Endodermal cell (in vitro differentiated cells): ENCODE data around the gene P2RY8. TPM values are rescaled to one million over a fixed set of nuclear protein-coding genes. Genes with fewer than 3 reads are reported as not detected.
"Not testable (repeated sequence)": the region's sequence is repeated elsewhere in the genome, so short reads cannot be mapped to it uniquely, and the experiment has no call there.

Source experiments
- DNase-seq: peaks from one replicate; pipeline ENCODE4 v3.0.0-alpha.2; 2017
- H3K27ac ChIP-seq: 2 replicates; pipeline ENCODE4 v1.5.1; 2013; ENCODE audit warnings: mild to moderate bottlenecking, low read depth, low read length, moderate library complexity
- H3K27me3 ChIP-seq: 2 replicates; pipeline ENCODE4 v1.6.1; 2013; ENCODE audit warnings: mild to moderate bottlenecking, low read length, moderate library complexity; ENCODE audit not compliant: insufficient read depth, control insufficient read depth, poor library complexity, severe bottlenecking
- H3K36me3 ChIP-seq: 2 replicates; pipeline ENCODE4 v1.7.0; 2013; ENCODE audit warnings: mild to moderate bottlenecking, low read length, moderate library complexity; ENCODE audit not compliant: control insufficient read depth, insufficient read depth
- H3K4me1 ChIP-seq: one replicate; pipeline ENCODE4 v1.7.0; 2013; ENCODE audit warnings: low read length; ENCODE audit not compliant: control insufficient read depth, insufficient read depth
- H3K4me3 ChIP-seq: 2 replicates; pipeline ENCODE4 v1.5.1; 2013; ENCODE audit warnings: mild to moderate bottlenecking, low read length, moderate library complexity
- H3K9ac ChIP-seq: 2 replicates; pipeline ENCODE4 v1.6.1; 2013; ENCODE audit warnings: mild to moderate bottlenecking, low read length, moderate library complexity; ENCODE audit not compliant: poor library complexity, severe bottlenecking; ENCODE audit errors: extremely low read depth
- H3K9me3 ChIP-seq: 2 replicates; pipeline ENCODE4 v1.6.1; 2013; ENCODE audit warnings: mild to moderate bottlenecking, low read length, moderate library complexity; ENCODE audit not compliant: control insufficient read depth
- H3K27ac Mint-ChIP-seq: 2 replicates; pipeline ENCODE4 v1.8.0; 2020; ENCODE audit warnings: mixed read lengths
- H3K27me3 Mint-ChIP-seq: 2 replicates; pipeline ENCODE4 v1.8.0; 2021; ENCODE audit warnings: mild to moderate bottlenecking, mixed read lengths; ENCODE audit not compliant: insufficient read depth
- H3K36me3 Mint-ChIP-seq: 2 replicates; pipeline ENCODE4 v1.8.0; 2020; ENCODE audit warnings: low read depth, mixed read lengths
- H3K4me1 Mint-ChIP-seq: 2 replicates; pipeline ENCODE4 v1.8.0; 2020; ENCODE audit warnings: mixed read lengths
- H3K4me3 Mint-ChIP-seq: 2 replicates; pipeline ENCODE4 v1.8.0; 2020; ENCODE audit warnings: mild to moderate bottlenecking, moderate library complexity, mixed read lengths
- H3K9me3 Mint-ChIP-seq: 2 replicates; pipeline ENCODE4 v1.8.0; 2020; ENCODE audit warnings: mild to moderate bottlenecking, mixed read lengths
- WGBS, 2 experiments: methylation state at CpG; one replicate each; pipeline versions ENCODE4 v1.1.5 to v1.1.7; 2013; ENCODE audit warnings: missing lambda C conversion rate in 2 of 2, mixed read lengths in 1 of 2; ENCODE audit not compliant: insufficient coverage in 1 of 2, insufficient read length in 1 of 2; 5-methylcytosine and 5-hydroxymethylcytosine counted together
- total RNA-seq, 2 donors: library from RNA; stranded (reverse); fragmentation: NEBNext Ultra II Directional in 1 of 2; extraction: Animal tissue kit (Norgen Biotek cat#: 25700) in 1 of 2; gene quantifications; 2 replicates in 1 of 2; 3 replicates in 1 of 2; pipeline ENCODE4 v1.2.1, GENCODE V29; 2021
- TF ChIP-seq, protein P1 (sequence below): fragments of 200-600 bp; sonication (generic); conservative IDR thresholded peaks from 2 replicates; pipeline ENCODE4 v1.5.0; 2021; ENCODE audit warnings: antibody characterized with exemption, mild to moderate bottlenecking

P2RY8 gene
- total RNA-seq, 2 donors from 2014 or later = not detected

GRCh38 chrX:1475481-1475880 lies 61.5 kb downstream of the P2RY8 start:
- peaks cover 11% of the 10 kb centered on the region for H3K9me3 ChIP-seq
- H3K9ac ChIP-seq = no peak overlapping the region
- Mint-ChIP-seq H3K27me3 (peaks cover 6% of the 10 kb centered on the region), H3K9me3 (peaks cover 17% of the 10 kb centered on the region), H3K4me1 (no peaks in the 10 kb centered on the region), H3K4me3 (no peak overlapping the region), H3K27ac (no peak overlapping the region), H3K36me3 (no peaks in the 10 kb centered on the region)
- 74 to 93% methylated on average over 3 to 4 of the region's 4 CpGs for WGBS, 2 experiments
- H3K36me3 ChIP-seq = no peaks in the 10 kb centered on the region
- DNase-seq = no peak
- H3K4me1 ChIP-seq = no peaks in the 10 kb centered on the region
- TF ChIP-seq, protein P1, sequence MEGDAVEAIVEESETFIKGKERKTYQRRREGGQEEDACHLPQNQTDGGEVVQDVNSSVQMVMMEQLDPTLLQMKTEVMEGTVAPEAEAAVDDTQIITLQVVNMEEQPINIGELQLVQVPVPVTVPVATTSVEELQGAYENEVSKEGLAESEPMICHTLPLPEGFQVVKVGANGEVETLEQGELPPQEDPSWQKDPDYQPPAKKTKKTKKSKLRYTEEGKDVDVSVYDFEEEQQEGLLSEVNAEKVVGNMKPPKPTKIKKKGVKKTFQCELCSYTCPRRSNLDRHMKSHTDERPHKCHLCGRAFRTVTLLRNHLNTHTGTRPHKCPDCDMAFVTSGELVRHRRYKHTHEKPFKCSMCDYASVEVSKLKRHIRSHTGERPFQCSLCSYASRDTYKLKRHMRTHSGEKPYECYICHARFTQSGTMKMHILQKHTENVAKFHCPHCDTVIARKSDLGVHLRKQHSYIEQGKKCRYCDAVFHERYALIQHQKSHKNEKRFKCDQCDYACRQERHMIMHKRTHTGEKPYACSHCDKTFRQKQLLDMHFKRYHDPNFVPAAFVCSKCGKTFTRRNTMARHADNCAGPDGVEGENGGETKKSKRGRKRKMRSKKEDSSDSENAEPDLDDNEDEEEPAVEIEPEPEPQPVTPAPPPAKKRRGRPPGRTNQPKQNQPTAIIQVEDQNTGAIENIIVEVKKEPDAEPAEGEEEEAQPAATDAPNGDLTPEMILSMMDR = no peak
- no peak overlapping the region for H3K4me3 ChIP-seq
- H3K27ac ChIP-seq = no peak overlapping the region
- no peaks in the 10 kb centered on the region for H3K27me3 ChIP-seq

GRCh38 chrX:1474593-1474992 lies 62.4 kb downstream of the P2RY8 start:
- not testable (repeated sequence) for H3K4me3 Mint-ChIP-seq, DNase-seq, H3K9me3 ChIP-seq, H3K4me3 ChIP-seq, H3K36me3 ChIP-seq, H3K36me3 Mint-ChIP-seq, H3K4me1 Mint-ChIP-seq, H3K27ac ChIP-seq, H3K4me1 ChIP-seq, H3K9ac ChIP-seq, H3K27me3 Mint-ChIP-seq, H3K27me3 ChIP-seq, H3K9me3 Mint-ChIP-seq, H3K27ac Mint-ChIP-seq
- WGBS, 2 experiments = 74 to 85% methylated on average over 2 of the region's 2 CpGs

DNA sequence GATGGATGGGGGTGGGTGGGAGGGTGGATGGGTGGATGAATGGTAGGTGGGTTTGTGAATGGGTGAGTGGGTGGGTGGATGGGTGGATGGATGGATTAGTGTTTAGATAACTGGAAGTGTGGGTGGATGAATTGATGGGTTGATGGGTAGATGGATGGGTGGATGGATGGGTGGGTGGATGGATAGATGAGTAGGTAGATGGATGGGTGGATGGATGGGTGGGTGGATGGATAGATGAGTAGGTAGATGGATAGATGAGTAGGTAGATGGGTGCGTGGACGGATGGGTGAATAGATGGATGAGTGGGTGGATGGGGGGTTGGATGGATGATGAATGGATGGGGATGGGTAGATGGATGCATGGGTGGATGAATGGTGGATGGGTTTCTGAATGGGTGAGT lies 64.0 kb downstream of the P2RY8 start:
- H3K4me3 ChIP-seq = no peak overlapping the region
- H3K9ac ChIP-seq = no peak overlapping the region
- H3K4me1 ChIP-seq = no peaks in the 10 kb centered on the region
- Mint-ChIP-seq H3K27me3 (peaks cover 4% of the 10 kb centered on the region), H3K9me3 (no peaks in the 10 kb centered on the region), H3K36me3 (no peaks in the 10 kb centered on the region), H3K4me1 (no peaks in the 10 kb centered on the region), H3K27ac (no peak overlapping the region), H3K4me3 (no peak overlapping the region)
- 74 to 82% methylated on average over 2 of the region's 2 CpGs for WGBS, 2 experiments
- TF ChIP-seq, protein P1 = no peak
- peaks cover 3% of the 10 kb centered on the region for H3K27me3 ChIP-seq
- H3K9me3 ChIP-seq = no peaks in the 10 kb centered on the region
- no peaks in the 10 kb centered on the region for H3K36me3 ChIP-seq
- no peak for DNase-seq
- no peak overlapping the region for H3K27ac ChIP-seq

DNA sequence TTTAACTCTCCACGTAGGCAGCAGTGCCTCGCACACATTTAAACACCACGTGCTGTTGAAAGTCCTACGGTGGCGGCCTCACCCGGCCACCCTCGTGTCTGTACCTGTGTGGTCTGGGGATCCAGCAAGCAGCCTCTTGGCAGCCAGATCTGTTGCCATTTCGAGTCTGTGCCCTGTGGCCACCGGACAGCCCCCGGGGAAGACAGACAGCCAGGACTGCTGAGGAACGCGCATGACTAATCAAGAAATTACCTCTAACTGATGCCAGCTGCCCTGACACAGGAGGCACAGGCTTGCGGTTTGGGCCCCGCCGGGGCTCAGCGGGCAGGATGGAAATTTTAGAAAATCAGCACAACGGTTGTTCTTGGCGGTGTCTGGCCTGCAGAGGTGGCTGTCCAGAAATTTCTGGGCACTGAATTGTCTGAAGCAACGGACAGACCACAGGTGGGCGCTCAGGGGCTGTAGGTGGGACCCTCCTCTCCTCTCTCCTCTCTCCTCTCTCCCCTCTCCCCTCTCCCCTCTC lies 68.7 kb downstream of the P2RY8 start:
- H3K27me3 ChIP-seq = peaks cover 47% of the 10 kb centered on the region
- Mint-ChIP-seq H3K27ac (no peak overlapping the region), H3K4me3 (no peak overlapping the region), H3K27me3 (peaks cover 6% of the 10 kb centered on the region), H3K4me1 (no peaks in the 10 kb centered on the region), H3K9me3 (no peaks in the 10 kb centered on the region), H3K36me3 (no peaks in the 10 kb centered on the region)
- peak; percentile 40 for DNase-seq
- H3K9ac ChIP-seq = no peak overlapping the region
- no peak overlapping the region for H3K27ac ChIP-seq
- H3K4me3 ChIP-seq = no peak overlapping the region
- no peaks in the 10 kb centered on the region for H3K36me3 ChIP-seq
- no peaks in the 10 kb centered on the region for H3K4me1 ChIP-seq
- H3K9me3 ChIP-seq = no peaks in the 10 kb centered on the region
- TF ChIP-seq, protein P1 = no peak
- 91 to 92% methylated on average over 9 to 18 of the region's 20 CpGs for WGBS, 2 experiments
